Heart left ventricle (tissue), 13 donors: Measurements from ENCODE around the gene METTL9.

Experiments used
- CTCF ChIP-seq, 12 donors: fragments of 200-600 bp; sonication (generic) in 4 of 12; IDR thresholded peaks; one replicate each; pipeline versions ENCODE4 v1.5.0 to v1.8.0; 2018 to 2022; ENCODE audit warnings: antibody characterized with exemption in 12 of 12, mild to moderate bottlenecking in 5 of 12
- POLR2A ChIP-seq, 2 donors: fragments of 450-650 bp; IDR thresholded peaks; one replicate each; pipeline ENCODE4 v1.6.1; 2017; ENCODE audit warnings: antibody characterized with exemption in 2 of 2, mild to moderate bottlenecking in 2 of 2, moderate library complexity in 2 of 2
- donor health status: ischemic (EF 13 %, LVEDD 7.1; RV severe dilation, severe dysfunction).
- donor health status: DM: no; HTN: yes; CAD: no.
- donor health status: DM: no; HTN: no; CAD: no.
- donor health status: ischemic (EF 25% LVEDD 6.9; RV normal size, moderate dysfunction).
- donor health status: ischemic (EF 25% LVEDD 5.7; RV mildly dilated, moderate dysfunction).
- donor health status: ischemic (EF 35%, LVEDD 5.7; RV mildly dilated, moderate dysfunction).
- donor health status: nonischemic (EF 11% LVEDD 7.7; RV severe dilation, severe dysfunction).
- donor health status: DM: yes; HTN: yes; CAD: no.
- donor health status: PGD.
- donor health status: ischemic (EF 29% LVEDD 5.4; RV normal size, mild dysfunction).
- donor health status: nonischemic (EF 23%, LVEDD 6.1; RV moderate dilation, normal function).

GRCh38 chr16:21646091-21646490 lies 46.7 kb downstream of the METTL9 start:
- TF ChIP-seq CTCF (IDR thresholded peaks at IDR 0.05) (no peak), POLR2A (IDR thresholded peaks at IDR 0.05) (no peak)
